HL-60 (cell line): ENCODE measurements around the gene NACC2.

Experiments used
- DNase-seq, 2 experiments: peaks; one replicate each; pipeline ENCODE4 v3.0.0-alpha.2; 2010 to 2020; ENCODE audit warnings: low read depth in 1 of 2, low spot score in 1 of 2
- H3K27ac ChIP-seq: fragments of 250-450 bp; sonication (Bioruptor Pico); replicated peaks from 2 replicates; pipeline ENCODE4 v1.5.1; 2020; ENCODE audit warnings: mild to moderate bottlenecking, moderate library complexity
- H3K27me3 ChIP-seq: fragments of 250-450 bp; sonication (Bioruptor Pico); 2 replicates; pipeline ENCODE4 v1.5.1; 2021; ENCODE audit warnings: mild to moderate bottlenecking, moderate library complexity; ENCODE audit not compliant: insufficient read depth, poor library complexity, severe bottlenecking
- H3K4me3 ChIP-seq: replicated peaks from 2 replicates; pipeline ENCODE4 v1.5.1; 2011; ENCODE audit warnings: mild to moderate bottlenecking, control low read depth, low read length; ENCODE audit not compliant: insufficient read depth
- GABPA ChIP-seq: IDR thresholded peaks from 2 replicates; pipeline ENCODE4 v1.6.1; 2012; ENCODE audit warnings: low read depth
- POLR2AphosphoS5 ChIP-seq: IDR thresholded peaks from 2 replicates; pipeline ENCODE4 v1.6.1; 2012; ENCODE audit warnings: low read depth
- SPI1 ChIP-seq: IDR thresholded peaks from 2 replicates; pipeline ENCODE4 v1.6.1; 2012; ENCODE audit warnings: low read depth, mild to moderate bottlenecking, borderline replicate concordance
- TF ChIP-seq, protein P1 (sequence below): IDR thresholded peaks from 2 replicates; pipeline ENCODE4 v1.6.1; 2012; ENCODE audit warnings: low read depth; ENCODE audit not compliant: insufficient replicate concordance
- TF ChIP-seq, protein P2 (sequence below): IDR thresholded peaks from one replicate; pipeline ENCODE4 v1.5.1; 2011; ENCODE audit warnings: low read length, control low read depth, inconsistent platforms; ENCODE audit not compliant: insufficient read depth

The NACC2 gene

DNA sequence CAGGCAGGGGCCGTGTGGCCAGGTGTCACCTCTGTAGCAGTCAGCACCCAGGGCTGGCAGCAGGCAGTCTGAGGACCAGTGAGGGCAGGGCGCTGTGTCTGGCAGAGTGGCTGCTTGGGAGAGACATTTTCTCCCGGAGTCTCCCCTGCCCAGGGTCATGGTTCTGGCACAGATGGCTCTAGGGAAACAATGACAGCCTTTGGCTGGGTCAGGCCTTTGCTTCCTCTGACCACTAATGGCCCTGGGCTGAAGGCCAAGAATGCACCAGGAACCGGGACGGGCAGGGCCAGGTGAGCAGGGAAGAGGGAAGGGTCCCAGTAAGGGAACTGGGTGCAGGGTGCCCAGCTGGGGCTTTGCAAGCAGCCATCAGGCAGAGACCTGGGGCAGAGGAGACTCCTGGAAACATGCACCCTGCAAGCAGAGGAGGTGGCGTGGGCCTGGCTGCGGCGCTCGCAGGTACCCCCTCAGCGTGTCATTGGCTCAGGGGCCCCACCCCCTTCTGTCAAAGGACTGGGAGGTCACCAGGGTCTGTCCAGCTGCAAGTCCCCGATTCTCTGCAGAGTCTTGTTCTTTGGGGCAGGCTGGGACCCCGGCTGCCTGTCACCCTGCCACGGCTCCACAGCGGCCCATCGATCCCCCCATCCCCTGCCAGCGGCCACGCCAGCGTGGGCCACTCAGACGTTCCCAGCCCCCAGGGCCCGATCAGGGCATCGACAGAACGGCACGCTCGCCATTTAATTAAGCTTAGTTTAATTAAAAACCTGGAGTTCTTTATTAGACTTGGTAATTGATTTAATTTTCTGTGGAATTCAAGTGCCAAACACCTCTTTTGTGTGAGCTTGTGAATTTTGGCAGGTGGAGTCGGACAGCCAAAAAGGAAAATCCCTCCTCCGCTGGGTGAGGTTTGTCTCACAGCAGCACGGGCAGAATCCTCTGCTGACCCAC, 42.5 kb upstream of the NACC2 start:
- peaks cover 20% of the 10 kb centered on the region for H3K27me3 ChIP-seq
- DNase-seq, result no peak
- no peak overlapping the region for H3K27ac ChIP-seq
- H3K4me3 ChIP-seq, result no peak overlapping the region
- TF ChIP-seq, protein P1, sequence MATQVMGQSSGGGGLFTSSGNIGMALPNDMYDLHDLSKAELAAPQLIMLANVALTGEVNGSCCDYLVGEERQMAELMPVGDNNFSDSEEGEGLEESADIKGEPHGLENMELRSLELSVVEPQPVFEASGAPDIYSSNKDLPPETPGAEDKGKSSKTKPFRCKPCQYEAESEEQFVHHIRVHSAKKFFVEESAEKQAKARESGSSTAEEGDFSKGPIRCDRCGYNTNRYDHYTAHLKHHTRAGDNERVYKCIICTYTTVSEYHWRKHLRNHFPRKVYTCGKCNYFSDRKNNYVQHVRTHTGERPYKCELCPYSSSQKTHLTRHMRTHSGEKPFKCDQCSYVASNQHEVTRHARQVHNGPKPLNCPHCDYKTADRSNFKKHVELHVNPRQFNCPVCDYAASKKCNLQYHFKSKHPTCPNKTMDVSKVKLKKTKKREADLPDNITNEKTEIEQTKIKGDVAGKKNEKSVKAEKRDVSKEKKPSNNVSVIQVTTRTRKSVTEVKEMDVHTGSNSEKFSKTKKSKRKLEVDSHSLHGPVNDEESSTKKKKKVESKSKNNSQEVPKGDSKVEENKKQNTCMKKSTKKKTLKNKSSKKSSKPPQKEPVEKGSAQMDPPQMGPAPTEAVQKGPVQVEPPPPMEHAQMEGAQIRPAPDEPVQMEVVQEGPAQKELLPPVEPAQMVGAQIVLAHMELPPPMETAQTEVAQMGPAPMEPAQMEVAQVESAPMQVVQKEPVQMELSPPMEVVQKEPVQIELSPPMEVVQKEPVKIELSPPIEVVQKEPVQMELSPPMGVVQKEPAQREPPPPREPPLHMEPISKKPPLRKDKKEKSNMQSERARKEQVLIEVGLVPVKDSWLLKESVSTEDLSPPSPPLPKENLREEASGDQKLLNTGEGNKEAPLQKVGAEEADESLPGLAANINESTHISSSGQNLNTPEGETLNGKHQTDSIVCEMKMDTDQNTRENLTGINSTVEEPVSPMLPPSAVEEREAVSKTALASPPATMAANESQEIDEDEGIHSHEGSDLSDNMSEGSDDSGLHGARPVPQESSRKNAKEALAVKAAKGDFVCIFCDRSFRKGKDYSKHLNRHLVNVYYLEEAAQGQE, result no peak
- TF ChIP-seq SPI1, result no peak
- TF ChIP-seq, protein P2, sequence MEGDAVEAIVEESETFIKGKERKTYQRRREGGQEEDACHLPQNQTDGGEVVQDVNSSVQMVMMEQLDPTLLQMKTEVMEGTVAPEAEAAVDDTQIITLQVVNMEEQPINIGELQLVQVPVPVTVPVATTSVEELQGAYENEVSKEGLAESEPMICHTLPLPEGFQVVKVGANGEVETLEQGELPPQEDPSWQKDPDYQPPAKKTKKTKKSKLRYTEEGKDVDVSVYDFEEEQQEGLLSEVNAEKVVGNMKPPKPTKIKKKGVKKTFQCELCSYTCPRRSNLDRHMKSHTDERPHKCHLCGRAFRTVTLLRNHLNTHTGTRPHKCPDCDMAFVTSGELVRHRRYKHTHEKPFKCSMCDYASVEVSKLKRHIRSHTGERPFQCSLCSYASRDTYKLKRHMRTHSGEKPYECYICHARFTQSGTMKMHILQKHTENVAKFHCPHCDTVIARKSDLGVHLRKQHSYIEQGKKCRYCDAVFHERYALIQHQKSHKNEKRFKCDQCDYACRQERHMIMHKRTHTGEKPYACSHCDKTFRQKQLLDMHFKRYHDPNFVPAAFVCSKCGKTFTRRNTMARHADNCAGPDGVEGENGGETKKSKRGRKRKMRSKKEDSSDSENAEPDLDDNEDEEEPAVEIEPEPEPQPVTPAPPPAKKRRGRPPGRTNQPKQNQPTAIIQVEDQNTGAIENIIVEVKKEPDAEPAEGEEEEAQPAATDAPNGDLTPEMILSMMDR, result no peak
- TF ChIP-seq POLR2AphosphoS5, result no peak
- TF ChIP-seq GABPA, result no peak

DNA sequence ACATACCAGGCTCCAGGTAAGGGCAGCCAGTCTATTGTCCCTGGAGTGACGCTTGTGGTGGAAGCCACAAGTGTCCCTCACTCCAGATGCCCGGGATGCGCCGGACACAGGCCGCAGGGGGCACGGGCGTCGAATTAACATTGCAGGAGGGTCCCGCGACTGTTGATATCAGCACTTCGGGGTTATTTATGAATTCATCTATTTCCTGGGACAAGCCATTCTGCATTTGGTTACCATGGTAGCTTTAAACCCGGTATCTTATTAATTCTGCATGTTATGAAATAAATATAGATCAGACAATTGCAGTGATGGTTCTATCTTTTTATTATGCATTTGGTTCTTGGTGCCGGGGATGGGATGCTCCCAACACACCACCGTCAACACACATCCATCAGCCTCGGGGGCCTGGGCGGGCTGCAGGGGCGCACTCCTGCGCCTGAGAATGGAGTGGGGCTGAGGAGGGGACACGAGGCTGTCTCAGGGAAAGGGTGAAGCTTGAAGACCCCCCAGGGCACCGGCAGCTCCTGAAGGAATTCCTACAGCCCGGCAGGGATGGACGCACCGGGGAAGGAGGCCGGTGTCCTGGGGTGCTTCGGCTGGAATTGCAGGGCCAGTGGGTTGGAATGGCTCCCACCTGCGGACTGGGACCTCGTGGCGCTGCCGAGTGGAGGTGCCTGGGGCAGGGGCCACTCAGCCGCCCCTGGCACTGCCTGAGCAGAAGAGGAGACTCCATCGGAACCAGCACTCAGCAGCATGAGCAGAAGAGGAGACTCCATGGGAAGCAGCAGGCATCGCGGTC, 41.2 kb upstream of the NACC2 start:
- TF ChIP-seq SPI1, result no peak
- TF ChIP-seq POLR2AphosphoS5, result no peak
- TF ChIP-seq GABPA, result no peak
- TF ChIP-seq, protein P1, result no peak
- Histone ChIP-seq H3K27me3 (peaks cover 31% of the 10 kb centered on the region), H3K4me3 (no peak overlapping the region), H3K27ac (no peak overlapping the region)
- DNase-seq, result no peak

DNA sequence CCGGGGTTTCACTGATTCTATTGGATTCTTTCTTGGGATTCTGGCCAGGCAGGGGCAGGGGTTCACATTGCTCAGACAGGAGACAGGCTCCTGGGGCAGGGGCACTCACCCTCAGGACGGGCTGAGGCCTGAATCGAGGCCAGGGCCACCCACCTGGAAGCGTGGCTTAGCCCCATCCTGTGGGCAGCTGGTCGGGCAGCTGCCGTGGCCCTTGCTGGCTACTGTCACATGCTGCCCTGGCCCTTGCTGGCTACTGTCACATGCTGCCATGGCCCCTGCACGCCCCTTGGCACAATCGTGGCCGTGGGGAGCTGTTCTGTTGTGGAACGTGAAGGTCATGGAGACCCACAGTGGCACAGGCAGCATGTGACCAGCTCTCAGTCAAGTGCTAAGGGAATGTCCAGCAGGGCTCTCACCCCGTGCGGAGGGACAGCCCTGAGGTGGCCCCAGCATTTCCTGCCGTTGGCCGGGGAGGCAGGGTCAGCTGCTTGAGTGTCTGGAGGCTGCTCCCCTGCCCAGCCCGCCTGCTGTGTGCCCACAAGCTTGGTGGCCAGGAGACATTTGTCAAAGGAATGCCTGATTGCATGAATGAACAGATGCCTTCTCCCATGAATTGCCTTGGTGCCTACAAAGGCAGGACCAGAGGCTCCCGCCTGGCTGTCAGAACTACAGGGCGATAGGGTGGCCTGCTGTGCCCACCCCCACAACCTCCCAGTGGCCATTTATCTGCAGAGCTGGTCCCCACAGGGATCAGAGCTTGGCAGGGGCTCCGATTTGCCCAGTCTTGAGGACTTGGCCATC, 40.4 kb upstream of the NACC2 start:
- H3K27ac ChIP-seq, result no peak overlapping the region
- H3K27me3 ChIP-seq, result peaks cover 36% of the 10 kb centered on the region
- no peak for DNase-seq
- TF ChIP-seq, protein P1, result no peak
- no peak for TF ChIP-seq GABPA
- TF ChIP-seq, protein P2, result no peak
- H3K4me3 ChIP-seq, result no peak overlapping the region
